ENCODE results near the gene SACM1L.

DNA sequence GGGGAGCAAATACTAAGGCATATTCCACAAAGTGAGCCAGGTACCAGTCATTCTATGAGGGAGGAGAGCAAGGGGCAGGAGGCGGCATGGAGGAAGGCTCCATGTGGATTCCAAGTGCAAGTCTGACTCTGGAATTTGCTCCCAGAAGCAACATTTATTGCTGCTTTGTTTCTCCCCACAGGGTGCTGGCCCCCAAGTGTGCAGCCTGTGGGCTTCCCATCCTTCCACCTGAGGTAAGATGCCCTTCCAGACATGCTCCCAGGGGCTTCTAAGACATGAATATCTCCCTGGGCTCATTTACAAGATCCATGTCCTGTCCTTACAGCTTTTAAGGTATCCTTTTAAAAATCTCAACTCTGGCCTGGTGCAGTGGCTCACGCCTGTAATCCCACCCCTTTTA, 15.9 kb upstream of the SACM1L start:
- TF ChIP-seq, protein P1, sequence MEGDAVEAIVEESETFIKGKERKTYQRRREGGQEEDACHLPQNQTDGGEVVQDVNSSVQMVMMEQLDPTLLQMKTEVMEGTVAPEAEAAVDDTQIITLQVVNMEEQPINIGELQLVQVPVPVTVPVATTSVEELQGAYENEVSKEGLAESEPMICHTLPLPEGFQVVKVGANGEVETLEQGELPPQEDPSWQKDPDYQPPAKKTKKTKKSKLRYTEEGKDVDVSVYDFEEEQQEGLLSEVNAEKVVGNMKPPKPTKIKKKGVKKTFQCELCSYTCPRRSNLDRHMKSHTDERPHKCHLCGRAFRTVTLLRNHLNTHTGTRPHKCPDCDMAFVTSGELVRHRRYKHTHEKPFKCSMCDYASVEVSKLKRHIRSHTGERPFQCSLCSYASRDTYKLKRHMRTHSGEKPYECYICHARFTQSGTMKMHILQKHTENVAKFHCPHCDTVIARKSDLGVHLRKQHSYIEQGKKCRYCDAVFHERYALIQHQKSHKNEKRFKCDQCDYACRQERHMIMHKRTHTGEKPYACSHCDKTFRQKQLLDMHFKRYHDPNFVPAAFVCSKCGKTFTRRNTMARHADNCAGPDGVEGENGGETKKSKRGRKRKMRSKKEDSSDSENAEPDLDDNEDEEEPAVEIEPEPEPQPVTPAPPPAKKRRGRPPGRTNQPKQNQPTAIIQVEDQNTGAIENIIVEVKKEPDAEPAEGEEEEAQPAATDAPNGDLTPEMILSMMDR (IDR thresholded peaks at IDR 0.05; ENCODE audit: low read depth, low read length, missing input control) = no peak
- TF ChIP-seq, protein P2, sequence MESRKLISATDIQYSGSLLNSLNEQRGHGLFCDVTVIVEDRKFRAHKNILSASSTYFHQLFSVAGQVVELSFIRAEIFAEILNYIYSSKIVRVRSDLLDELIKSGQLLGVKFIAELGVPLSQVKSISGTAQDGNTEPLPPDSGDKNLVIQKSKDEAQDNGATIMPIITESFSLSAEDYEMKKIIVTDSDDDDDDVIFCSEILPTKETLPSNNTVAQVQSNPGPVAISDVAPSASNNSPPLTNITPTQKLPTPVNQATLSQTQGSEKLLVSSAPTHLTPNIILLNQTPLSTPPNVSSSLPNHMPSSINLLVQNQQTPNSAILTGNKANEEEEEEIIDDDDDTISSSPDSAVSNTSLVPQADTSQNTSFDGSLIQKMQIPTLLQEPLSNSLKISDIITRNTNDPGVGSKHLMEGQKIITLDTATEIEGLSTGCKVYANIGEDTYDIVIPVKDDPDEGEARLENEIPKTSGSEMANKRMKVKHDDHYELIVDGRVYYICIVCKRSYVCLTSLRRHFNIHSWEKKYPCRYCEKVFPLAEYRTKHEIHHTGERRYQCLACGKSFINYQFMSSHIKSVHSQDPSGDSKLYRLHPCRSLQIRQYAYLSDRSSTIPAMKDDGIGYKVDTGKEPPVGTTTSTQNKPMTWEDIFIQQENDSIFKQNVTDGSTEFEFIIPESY (IDR thresholded peaks at IDR 0.05) = no peak
- TF ChIP-seq, protein P3, sequence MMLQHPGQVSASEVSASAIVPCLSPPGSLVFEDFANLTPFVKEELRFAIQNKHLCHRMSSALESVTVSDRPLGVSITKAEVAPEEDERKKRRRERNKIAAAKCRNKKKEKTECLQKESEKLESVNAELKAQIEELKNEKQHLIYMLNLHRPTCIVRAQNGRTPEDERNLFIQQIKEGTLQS (IDR thresholded peaks at IDR 0.05) = no peak
- no peak for TF ChIP-seq EGR1 (IDR thresholded peaks at IDR 0.05; ENCODE audit: low read depth in 2 of 2)
- no peak for TF ChIP-seq RAD21 (IDR thresholded peaks at IDR 0.05)
- no peak for TF ChIP-seq JUND (IDR thresholded peaks at IDR 0.05)
- TF ChIP-seq RXRA (IDR thresholded peaks at IDR 0.05) = no peak
- TF ChIP-seq GABPA (IDR thresholded peaks at IDR 0.05 in 1 of 2, conservative IDR thresholded peaks at IDR 0.05 in 1 of 2) = no peak

Measured in liver (tissue), 3 donors.